ENCODE data around the gene CTRB2.
"Not testable (repeated sequence)": the region's sequence is repeated elsewhere in the genome, so short reads cannot be mapped to it uniquely, and the experiment has no call there.

CTRB2 gene

DNA sequence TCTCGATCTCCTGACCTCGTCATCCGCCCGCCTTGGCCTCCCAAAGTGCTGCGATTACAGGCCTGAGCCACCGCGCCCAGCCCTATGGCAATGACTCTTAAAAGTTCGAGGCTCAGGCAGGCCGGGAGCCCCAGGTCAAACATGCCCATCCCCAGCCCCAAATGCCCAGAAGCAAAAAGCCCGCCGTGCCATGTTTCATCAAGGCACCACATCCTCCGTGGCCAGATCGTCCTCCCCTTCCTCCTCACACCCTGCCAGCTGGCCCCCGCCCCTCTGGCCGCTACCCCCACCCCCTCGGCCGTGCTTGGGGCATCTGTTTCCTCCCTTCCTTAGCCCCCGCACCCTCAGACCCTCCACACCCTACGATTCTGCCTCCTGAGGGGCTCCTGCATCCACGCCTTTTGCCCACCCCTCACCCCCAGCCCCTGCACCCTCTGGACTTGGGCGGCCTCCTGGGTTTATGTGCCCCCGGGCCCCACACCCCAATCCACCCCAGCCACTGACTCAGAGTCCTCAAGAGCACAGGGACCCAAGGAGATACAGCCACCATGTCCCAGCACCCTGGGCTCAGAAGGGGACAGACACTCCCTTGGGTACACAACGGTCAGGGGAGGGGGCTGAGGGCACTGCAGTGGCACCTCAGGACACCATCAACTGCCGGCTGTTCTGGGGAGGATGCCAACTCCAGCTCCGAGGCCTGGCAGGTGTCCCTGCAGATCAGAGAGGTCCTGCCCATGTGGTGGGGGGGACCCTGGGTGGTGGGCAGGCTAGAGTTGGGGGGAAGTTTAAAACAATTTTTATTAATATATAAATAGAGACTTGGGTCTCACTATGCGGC, 18.9 kb upstream of the CTRB2 start:
- no peak for DNase-seq

DNA sequence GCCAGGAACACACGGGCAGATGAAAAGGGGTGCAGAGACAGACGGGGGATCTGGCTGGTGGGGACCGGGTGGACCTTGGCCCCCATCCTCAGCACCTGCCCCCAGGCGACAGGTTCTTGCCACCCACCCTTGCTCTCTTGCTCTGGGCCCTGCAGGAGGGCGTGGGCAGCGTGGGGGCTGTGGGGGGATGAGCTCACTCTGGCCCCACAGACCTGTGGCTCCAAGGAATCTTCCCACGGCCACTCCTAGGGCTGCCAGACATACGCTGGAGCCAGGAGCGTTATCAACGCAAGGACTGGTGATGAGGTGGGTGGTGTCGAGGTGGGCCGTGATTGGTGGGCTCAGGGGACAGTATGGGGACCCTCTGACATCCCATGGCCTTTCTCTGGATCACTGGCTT, 18.1 kb upstream of the CTRB2 start:
- DNase-seq = no peak

DNA sequence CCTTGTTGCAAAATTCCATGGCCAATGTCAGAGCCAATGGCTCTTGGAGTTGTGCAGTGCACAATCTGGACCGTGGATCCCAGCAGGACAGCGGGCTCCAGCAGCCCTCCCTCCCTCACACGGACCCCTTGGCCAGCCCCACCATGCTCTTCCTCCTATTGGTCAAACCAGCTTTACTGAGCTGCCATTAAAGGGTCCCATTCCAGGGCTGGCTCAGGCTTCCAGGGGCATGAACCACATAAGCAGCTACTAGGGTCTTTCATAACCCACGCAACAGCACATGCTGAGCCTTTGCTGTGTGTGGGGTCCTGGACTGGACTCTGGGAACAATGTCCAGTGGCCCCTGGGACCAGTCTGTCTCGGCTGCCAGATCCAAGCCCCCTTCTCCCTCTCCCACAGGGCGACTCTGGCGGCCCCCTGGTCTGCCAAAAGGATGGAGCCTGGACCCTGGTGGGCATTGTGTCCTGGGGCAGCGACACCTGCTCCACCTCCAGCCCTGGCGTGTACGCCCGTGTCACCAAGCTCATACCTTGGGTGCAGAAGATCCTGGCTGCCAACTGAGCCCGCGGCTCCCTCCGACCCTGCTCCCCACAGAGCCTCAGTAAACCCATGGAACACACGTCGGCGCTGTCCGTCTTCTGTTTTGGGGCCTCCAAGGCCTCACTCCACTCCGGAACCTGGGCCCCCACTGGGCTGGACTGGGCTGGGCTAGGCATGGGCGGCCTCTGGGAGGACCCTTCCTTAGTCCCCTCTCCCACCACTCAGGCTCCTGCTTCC, 17.5 kb upstream of the CTRB2 start:
- DNase-seq = no peak

DNA sequence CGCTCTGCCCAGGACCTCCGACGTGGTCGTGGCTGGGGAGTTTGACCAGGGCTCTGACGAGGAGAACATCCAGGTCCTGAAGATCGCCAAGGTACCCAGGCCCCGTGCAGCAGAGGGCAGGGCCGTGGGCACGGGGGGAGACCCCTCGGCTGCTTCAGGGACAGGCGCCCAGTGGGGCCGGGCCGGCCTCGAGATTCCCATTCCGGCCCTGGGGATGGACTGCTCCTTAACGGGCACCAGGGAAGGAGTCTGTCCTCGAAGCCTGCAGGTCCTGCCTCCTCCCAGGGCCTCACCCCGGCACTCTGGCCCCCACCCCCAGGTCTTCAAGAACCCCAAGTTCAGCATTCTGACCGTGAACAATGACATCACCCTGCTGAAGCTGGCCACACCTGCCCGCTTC, 16.2 kb upstream of the CTRB2 start:
- DNase-seq = not testable (repeated sequence)

DNA sequence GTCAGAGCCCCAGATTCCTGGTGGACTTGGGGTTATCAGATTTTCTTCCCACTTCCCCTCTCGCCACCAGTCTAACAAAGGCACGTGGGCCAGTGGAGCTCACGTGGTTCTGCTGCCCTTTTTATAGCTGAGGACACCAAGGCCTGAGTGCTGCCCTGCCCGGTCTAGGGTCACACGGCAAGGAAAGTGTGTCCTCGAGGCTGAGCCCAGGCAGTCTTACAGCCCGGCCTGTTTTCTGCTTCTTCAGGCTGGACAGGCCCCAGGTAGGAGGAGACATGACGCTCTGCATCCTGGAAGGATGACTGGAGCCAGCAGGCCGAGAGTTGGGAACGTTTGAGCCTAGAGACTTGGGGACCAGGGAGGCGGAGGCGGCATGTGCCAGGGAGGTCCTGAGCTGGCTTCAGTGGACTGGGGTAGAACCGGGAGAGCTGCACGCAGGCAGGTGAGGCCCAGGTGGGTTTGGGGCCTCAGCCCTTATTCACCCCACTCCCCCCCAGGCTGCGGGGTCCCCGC, 15.4 kb upstream of the CTRB2 start:
- DNase-seq = no peak

DNA sequence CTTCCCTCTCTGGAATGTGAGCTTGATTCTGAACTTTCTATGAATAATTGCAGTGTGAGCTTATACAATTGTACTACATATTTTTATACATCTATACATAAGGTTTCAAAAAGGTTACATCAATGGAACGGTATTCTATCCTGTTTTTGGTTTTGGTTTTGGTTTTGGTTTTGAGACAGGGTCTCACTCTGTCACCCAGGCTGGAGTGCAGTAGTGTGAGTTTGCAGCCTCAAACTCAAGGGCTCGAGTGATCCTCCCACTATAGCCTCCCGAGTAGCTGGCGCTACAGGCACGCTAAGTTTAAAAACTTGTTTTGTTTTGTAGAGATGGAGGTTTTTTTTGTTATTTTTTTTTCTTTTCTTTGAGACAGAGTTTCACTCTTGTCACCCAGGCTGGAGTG, 12.9 kb upstream of the CTRB2 start:
- DNase-seq = no peak

DNA sequence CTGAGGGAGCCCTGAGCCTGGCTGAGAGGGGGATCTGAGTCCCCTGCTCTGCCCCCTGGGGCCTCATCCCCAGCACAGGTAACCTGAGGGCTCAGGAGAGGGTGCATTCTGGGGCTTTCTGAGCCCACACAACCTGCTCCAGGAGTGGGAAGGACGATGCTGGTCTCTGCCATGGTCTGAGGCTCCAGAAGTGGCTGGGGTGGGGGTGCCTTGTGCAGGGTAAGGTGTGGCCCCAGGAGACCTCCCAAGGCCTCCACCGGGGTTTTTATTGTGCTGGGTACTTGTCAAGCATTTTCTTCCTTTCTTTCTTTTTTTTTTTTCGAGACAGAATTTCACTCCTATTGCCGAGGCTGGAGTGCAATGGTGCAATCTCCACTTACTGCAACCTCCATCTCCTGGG, 12.1 kb upstream of the CTRB2 start:
- no peak for DNase-seq

DNA sequence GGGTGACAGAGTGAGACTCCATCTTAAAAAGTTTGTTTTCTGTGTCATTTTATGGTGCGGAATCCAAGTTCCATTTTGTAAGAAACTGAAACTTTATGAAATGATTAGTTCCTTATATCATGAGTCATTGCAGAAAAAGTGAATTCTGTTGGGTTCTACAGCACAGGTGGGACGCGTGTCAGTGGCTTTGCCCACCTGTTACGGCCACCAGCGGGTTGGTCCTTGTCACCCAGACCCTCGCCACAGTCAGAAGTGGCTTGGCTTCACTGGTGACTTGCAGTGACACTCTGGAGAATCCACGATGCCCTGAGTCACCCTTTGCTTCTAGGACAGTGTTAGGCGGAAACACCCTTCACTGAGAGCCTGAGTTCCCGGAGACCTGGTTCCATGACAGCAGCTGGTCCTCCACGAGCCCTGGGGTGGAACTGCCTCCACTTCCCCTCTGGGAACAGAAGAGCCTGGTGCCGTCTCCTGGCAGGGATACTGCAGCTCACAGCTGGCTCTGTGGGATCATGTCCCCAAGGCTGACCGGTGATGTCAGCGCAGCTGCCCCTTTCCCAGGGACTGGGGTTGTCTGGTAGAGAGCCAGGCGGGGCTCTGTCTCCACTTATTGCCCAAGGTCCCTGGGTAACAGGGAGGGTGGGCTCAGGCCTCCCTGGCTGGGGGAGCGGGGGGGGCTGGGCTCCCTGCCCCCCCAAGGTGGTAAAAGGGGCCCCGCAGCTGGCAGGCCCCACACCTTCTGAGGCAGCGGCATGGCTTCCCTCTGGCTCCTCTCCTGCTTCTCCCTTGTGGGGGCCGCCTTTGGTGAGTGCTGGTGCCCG, 11.5 kb upstream of the CTRB2 start, which contains the start of gene CTRB1:
TSS of gene CTRB1 (plus strand) at position 733 of the 821 bp plus-strand sequence. CDS start at position 753, 20 bp downstream.
- DNase-seq = no peak

DNA sequence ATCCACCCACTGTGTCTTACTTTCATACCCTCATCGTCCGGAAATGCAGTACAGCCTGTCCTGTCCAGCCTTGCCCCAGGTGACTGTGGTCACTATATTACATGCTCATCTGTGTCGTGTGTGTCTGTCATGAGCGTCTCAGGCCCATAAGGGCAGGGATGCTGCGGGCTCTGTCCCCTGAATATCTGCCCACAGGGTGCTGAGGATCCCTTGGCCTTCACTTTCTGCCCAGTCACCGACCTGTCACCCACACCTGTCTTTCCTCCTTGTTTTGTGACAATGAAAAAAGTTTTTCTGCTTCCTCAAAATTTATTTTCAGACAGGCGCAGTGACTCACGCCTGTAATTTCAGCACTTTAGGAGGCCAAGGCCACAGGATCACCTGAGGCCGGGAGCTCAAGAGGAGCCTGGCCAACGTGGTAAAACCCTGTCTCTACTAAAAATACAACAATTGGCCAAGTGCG, 10.5 kb upstream of the CTRB2 start:
- DNase-seq = no peak

DNA sequence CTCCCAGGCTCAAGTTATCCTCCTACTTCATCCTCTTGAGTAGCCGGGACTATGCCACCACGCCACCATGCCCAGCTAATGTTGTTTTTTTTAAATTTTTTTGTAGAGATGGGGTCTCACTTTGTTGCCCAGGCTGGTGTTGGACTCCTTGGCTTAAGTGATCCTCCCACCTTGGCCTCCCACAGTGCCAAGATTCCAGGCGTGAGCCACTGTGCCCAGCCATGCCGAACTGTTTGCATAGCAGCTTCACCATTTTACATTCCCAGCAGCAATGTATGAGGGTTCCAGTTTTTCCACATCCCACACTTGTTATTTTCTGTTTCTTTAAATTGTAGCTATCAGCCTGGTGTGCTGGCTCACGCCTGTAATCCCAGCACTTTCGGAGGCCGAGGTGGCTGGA, 9.6 kb upstream of the CTRB2 start:
- no peak for DNase-seq

DNA sequence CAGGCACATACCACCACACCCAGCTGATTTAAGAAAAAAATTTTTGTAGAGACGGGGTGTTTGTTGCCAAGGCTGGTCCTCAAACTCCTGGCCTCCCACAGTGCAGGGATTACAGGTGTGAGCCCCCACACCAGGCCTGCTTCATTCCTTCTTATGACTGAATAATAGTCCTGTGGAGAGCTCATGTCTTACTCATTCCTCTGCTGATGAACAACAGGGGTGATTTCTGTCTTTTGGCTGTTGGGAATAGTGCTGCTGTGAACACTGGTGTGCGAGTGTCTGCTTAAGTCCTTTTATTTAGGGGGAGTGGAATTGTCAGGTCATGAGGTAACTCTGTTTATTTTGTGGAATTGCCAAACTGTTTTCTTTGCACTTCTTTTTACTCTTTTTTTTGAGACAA, 9.2 kb upstream of the CTRB2 start:
- no peak for DNase-seq

DNA sequence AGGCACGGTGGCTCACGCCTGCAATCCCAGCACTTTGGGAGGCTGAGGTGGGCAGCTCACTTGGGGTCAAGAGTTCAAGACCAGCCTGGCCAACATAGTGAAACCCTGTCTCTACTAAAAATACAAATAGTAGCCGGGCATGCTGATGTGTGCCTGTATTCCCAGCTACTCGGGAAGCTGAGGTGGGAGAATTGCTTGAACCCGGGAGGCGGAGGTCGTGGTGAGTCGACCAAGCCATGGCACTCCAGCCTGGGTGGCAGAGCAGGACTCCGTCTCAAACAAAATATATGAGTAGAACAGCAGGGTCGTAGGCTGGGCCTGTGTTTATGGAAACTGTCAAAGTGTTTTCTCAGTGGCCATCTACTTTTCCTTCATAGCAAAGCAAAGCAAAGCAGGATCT, 4.3 kb upstream of the CTRB2 start:
- DNase-seq = not testable (repeated sequence)

DNA sequence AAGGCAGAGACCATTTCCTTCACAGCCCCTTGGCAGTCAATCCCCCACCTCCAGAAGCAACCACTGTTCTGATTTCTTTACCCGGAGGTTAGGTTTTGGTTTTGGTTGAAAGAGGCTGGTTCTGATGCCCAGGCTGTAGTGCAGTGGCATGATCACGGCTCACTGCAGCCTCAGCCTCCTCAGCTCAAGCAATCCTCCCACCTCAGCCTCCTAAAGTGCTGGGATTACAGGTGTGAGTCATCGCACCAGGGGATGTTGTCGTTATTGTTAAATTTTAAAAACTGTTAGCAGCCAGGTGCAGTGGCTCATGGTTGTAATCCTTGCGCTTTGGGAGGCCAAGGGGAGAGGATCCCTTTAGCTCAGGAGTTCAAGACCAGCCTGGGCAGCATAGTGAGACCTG, 3.0 kb upstream of the CTRB2 start:
- no peak for DNase-seq

DNA sequence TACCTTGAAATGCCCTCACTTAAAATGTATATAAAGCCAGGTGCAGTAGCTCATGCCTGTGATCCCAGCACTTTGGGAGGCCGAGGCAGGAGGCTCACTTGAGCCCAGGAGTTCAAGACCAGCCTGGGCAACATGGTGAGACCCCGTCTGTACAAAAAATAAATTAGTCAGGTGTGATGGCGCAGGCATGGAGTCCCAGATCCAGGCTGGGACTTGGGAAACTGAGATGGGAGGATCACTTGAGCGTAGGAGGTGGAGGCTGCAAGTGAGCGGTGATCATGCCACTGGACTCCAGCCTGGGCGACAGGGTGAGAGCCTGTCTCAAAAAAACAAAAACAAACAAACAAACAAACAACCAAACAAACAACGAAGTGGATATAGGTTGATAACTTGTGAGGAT, 2.6 kb upstream of the CTRB2 start:
- DNase-seq = not testable (repeated sequence)

DNA sequence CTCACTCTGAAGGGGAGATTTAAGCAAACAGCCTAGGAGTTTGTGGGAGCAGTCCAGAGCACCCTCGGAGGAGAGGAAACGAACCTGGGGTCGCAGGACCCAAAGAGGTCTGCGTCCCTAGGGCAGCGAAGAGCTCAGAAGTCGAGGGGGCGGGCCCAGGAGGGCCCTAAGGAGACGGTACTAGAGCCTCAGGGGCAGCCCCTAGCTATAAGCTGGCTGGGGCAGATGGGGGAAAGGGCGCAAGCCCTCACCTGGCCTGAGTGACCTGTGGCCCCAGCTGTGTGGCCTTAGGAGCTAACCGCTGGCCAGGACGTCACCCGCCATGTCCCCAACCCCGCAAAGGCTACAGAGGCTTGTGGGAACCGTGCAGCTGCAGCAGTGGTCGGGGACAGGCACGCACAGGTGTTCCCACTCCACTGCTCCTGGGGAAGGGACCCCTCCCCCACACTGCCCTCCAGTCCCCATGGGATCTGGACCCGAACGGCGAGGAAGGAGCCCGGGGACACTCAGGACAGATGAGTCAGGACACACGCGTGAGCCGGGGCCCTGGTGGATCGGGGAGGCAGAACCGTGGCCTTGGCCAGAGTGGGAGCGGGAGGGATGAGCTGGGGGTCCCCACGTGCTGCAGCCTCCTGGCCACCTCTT, 2.0 kb upstream of the CTRB2 start:
- no peak for DNase-seq

DNA sequence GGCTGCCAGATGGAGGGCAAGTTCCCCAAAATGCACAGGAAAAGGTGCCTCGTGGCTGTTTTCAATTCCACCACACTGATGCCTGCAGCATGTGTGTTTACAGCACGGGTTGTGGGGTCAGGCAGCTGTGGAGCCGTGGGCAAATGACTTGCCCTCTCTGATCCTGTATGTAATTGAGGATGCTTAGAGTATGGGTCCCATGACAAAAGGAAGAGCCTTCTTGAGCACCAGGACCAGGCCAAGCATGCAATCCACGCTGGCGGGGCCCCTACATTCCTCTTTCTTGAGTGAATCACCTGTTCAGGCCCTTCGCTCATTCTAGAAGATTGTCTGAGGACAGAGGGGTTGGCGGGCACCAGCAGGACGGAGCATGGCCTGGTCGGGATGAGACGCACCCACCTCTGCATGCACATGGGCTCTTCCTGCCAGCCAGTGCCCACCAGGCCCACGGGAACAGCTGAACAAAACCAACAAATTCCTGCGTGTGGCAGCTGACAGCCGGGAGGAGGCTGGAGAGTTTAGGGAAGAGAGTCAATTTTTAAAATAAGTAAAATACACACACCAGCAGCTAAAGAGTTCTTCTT, 1.4 kb upstream of the CTRB2 start:
- no peak for DNase-seq

DNA sequence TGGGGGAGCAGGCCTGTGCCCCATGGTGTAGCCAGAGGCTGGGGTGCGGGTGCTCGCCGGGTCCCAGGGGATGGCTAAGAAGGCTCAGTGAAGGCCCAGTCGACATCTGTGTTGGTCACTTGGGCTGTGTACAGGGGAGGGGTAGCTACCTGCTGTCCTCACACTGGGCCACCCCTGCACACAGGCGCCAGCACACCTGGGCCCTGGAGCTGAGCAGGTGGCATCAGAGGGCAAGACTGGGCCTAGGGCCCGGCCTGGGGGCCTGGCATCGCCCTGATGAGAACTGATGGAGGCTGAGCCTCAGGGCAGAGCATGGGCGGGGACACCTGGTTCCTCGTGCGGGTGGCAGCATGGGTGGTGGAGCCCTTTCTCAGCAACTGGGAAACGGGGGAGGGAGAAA, 870 bp upstream of the CTRB2 start:
- DNase-seq = no peak

DNA sequence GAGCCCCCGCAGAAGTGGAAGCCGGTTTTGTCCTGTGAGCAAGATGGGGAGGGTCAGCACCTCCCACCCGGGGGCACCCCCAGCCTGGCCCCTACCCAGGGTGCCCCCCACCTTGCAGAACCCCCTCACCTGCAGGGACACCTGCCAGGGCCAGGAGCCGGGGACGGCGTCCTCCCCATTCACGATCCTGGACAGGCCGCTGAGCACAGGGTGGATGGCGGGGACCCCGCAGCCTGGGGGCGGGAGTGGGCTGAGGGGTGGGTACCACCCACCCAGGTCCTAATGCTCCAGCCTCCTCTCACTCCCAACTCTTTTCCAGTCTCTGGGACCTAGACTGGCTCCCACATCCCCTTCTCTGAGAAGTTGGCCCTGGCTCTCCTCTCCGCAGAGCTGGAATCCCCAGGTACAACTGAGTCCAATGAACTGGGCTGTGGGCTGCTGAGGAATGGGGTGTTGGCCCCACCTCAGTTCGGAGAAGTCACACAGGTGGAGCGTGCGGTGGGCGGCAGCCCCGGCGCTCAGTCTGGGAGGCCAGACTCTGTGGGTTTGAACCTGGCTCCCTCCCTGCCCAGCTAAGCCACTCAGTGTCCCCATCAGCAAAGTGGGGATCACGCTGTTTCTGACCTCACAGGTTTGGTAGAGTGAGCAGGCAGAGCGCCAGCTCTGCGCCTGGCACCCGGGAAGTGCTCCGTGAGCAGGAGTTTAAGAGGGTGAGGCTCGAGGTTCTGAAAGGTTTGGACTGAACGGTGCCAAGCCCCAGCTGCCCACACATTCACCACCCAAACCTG, 806 bp downstream of the CTRB2 start:
- not testable (repeated sequence) for DNase-seq

DNA sequence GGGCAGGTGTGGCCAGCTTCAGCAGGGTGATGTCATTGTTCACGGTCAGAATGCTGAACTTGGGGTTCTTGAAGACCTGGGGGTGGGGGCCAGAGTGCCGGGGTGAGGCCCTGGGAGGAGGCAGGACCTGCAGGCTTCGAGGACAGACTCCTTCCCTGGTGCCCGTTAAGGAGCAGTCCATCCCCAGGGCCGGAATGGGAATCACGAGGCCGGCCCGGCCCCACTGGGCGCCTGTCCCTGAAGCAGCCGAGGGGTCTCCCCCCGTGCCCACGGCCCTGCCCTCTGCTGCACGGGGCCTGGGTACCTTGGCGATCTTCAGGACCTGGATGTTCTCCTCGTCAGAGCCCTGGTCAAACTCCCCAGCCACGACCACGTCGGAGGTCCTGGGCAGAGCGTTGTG, 1.5 kb downstream of the CTRB2 start:
- not testable (repeated sequence) for DNase-seq

DNA sequence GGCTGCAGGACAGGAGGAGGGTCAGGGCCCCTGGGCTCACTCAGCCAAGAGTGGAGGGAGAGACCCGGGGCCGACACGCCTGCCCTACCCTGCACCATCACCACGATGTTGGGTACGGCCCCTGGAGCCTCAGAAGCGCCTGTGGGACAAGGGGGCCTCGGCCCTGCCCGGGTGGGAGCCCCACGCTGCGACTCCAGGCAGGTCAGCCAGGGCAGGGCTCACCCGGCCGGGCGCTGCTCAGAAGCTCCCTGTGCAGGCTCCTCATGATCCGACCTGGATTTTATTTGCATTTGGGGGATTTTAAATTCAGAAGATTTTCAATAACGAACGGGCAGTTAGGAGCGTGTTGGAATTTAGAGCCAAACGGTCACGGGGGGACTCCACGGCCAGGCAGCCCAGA, 2.1 kb downstream of the CTRB2 start:
- DNase-seq = not testable (repeated sequence)

DNA sequence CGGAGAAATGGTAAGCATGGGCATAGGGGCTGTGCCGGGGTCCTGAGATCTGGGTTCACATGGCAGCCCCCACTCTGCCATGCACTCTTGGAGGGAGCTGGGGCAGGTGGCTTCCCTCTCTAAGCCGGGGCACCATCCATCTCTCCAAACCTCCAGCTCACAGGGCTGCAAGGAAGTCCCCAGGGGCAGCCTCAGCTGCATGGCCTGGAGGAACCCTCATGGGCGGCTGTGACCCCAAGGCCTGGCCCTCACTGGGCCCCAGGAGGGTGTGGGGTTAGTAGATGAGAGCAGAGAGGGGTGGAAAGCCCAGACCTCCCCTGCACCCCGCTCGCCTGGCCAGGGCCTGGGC, 2.6 kb downstream of the CTRB2 start:
- no peak for DNase-seq
